ENCODE measurements around the gene FAM193A.
A peak's percentile ranks its signal among the peaks of the same experiment; 100 is the strongest.

Gene FAM193A

DNA sequence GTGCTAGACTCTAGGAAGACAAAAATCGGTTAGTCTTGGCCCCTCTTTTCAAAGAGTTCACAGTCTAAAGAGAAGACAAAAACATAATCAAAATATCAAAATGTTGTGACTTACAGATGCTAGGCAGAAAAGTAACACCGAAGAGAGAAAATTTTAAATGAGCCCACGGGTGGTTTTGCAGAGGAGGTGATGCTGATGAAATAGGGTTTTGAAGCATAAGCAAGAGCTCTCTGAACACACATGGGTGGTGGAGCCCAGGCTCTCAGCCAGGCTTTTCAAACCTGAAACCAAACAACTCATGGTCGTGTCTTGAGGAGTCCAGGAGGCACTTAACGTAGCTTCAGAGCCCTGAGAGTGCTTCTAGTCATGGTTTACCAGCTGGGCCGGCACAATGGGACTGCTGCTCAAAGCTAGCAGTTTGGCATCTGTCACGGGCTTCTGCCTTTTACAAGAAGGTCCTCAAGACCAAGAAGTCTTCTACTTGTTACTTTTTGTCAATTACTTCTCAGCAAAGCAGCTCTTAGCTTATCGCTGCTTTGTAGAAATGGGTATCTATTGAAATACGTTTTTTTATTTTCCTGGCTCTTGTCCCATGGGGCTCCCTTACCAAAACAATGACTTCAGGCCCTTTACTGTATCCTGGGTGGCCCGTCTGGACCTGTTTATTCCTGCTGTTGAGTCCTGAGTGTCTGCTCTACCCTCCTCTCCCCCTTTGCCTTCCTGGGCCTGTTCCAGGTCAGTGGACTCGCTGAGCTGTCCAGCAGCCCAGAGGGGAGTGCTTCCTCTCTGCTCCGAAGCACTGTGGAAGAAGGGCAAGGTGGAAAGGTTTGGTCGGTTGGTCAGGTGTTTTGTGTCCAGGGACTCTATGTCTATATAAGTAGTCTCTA is 150.2 kb downstream of the FAM193A start:
- peaks cover 25% of the 10 kb centered on the region for H3K4me1 ChIP-seq (ENCODE audit: insufficient read depth, low read length, severe bottlenecking)
- TF ChIP-seq, protein P1, sequence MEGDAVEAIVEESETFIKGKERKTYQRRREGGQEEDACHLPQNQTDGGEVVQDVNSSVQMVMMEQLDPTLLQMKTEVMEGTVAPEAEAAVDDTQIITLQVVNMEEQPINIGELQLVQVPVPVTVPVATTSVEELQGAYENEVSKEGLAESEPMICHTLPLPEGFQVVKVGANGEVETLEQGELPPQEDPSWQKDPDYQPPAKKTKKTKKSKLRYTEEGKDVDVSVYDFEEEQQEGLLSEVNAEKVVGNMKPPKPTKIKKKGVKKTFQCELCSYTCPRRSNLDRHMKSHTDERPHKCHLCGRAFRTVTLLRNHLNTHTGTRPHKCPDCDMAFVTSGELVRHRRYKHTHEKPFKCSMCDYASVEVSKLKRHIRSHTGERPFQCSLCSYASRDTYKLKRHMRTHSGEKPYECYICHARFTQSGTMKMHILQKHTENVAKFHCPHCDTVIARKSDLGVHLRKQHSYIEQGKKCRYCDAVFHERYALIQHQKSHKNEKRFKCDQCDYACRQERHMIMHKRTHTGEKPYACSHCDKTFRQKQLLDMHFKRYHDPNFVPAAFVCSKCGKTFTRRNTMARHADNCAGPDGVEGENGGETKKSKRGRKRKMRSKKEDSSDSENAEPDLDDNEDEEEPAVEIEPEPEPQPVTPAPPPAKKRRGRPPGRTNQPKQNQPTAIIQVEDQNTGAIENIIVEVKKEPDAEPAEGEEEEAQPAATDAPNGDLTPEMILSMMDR (IDR thresholded peaks at IDR 0.05; ENCODE audit: low read length) = no peak
- TF ChIP-seq EZH2 (IDR thresholded peaks at IDR 0.05; ENCODE audit: borderline replicate concordance, low read length) = no peak
- no peaks in the 10 kb centered on the region for H3K9me3 ChIP-seq (ENCODE audit: low read length)
- no peak overlapping the region for H3K4me2 ChIP-seq (ENCODE audit: low read length)
- no peaks in the 10 kb centered on the region for H3F3A ChIP-seq (ENCODE audit: insufficient read depth, low read length)
- no peak overlapping the region for H3K4me3 ChIP-seq (ENCODE audit: low read depth, low read length, poor library complexity, severe bottlenecking)
- no peak overlapping the region for H3K27ac ChIP-seq (ENCODE audit: low read depth, low read length, poor library complexity, severe bottlenecking)
- no peak overlapping the region for H3K9ac ChIP-seq (ENCODE audit: low read length)
- H3K27me3 ChIP-seq (ENCODE audit: insufficient read depth, low read length) = no peaks in the 10 kb centered on the region
- no peaks in the 10 kb centered on the region for H4K20me1 ChIP-seq (ENCODE audit: insufficient read depth, low read length)
- H3K36me3 ChIP-seq (ENCODE audit: insufficient read depth, low read length) = peaks cover 6% of the 10 kb centered on the region
- no peak overlapping the region for H2AFZ ChIP-seq (ENCODE audit: low read length)
- no peaks in the 10 kb centered on the region for H3K9me2 ChIP-seq (ENCODE audit: low read depth, low read length)
- no peaks in the 10 kb centered on the region for H3K79me2 ChIP-seq (ENCODE audit: insufficient read depth, low read length)

DNA sequence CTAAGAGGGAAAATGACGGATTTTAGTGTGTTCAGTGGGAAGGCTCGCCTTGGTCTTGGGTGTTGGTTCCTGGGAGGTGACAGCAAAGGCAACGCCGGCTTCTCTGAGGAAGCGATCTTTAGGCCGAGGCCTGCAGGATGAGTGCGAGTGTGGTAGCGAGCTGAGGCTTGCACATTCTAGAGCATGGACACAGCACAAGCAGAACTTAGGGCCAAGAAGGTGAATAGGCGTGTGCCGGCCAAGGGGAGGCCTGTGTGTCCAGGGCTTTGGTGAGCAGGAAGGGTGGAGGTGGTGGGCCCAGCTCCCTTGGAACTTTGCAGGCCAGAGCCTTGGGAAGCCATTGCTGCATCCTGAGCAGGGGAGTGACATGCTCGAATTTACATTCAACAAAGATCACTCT is 151.8 kb downstream of the FAM193A start:
- Histone ChIP-seq H3F3A (ENCODE audit: insufficient read depth, low read length) (no peaks in the 10 kb centered on the region), H3K79me2 (ENCODE audit: insufficient read depth, low read length) (no peaks in the 10 kb centered on the region), H3K27me3 (ENCODE audit: insufficient read depth, low read length) (no peaks in the 10 kb centered on the region), H3K36me3 (ENCODE audit: insufficient read depth, low read length) (peaks cover 11% of the 10 kb centered on the region), H3K4me1 (ENCODE audit: insufficient read depth, low read length, severe bottlenecking) (peaks cover 25% of the 10 kb centered on the region), H3K9me2 (ENCODE audit: low read depth, low read length) (no peaks in the 10 kb centered on the region), H3K4me2 (ENCODE audit: low read length) (no peak overlapping the region), H3K9ac (ENCODE audit: low read length) (no peak overlapping the region), H4K20me1 (ENCODE audit: insufficient read depth, low read length) (no peaks in the 10 kb centered on the region), H3K27ac (ENCODE audit: low read depth, low read length, poor library complexity, severe bottlenecking) (no peak overlapping the region), H3K4me3 (ENCODE audit: low read depth, low read length, poor library complexity, severe bottlenecking) (no peak overlapping the region), H3K9me3 (ENCODE audit: low read length) (no peaks in the 10 kb centered on the region), H2AFZ (ENCODE audit: low read length) (no peak overlapping the region)
- TF ChIP-seq, protein P1 (IDR thresholded peaks at IDR 0.05; ENCODE audit: low read length) = no peak
- no peak for TF ChIP-seq EZH2 (IDR thresholded peaks at IDR 0.05; ENCODE audit: borderline replicate concordance, low read length)

DNA sequence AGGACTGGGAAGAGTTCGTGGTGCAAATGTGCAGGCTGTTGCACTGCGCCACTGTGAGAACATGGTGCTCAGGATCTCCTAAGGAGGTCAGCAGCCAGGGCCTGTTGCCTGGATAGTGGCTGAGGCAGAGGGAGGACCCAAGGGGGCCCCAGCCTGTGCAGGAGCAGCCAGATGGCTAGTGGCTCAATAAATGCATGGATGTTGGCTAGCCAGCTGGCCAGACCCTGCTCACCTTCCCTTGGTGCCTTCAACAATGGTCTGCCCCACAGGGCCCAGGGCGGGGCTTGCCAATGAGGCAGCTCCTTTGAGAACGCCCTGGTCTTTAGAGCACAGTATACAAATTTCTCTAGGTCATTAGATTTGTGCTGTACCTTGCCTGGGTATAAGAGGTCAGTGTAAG is 152.2 kb downstream of the FAM193A start:
- Histone ChIP-seq H3F3A (ENCODE audit: insufficient read depth, low read length) (no peaks in the 10 kb centered on the region), H3K9ac (ENCODE audit: low read length) (no peak overlapping the region), H3K4me3 (ENCODE audit: low read depth, low read length, poor library complexity, severe bottlenecking) (no peak overlapping the region), H3K4me1 (ENCODE audit: insufficient read depth, low read length, severe bottlenecking) (peaks cover 25% of the 10 kb centered on the region), H3K36me3 (ENCODE audit: insufficient read depth, low read length) (peaks cover 14% of the 10 kb centered on the region), H3K79me2 (ENCODE audit: insufficient read depth, low read length) (no peaks in the 10 kb centered on the region), H4K20me1 (ENCODE audit: insufficient read depth, low read length) (no peaks in the 10 kb centered on the region), H3K4me2 (ENCODE audit: low read length) (no peak overlapping the region), H3K9me2 (ENCODE audit: low read depth, low read length) (no peaks in the 10 kb centered on the region), H2AFZ (ENCODE audit: low read length) (no peak overlapping the region), H3K9me3 (ENCODE audit: low read length) (no peaks in the 10 kb centered on the region), H3K27ac (ENCODE audit: low read depth, low read length, poor library complexity, severe bottlenecking) (peak overlapping the region; percentile 73), H3K27me3 (ENCODE audit: insufficient read depth, low read length) (no peaks in the 10 kb centered on the region)
- no peak for TF ChIP-seq EZH2 (IDR thresholded peaks at IDR 0.05; ENCODE audit: borderline replicate concordance, low read length)
- TF ChIP-seq, protein P1 (IDR thresholded peaks at IDR 0.05; ENCODE audit: low read length) = no peak

Data from OCI-LY1 (cell line).